ENCODE measurements around the gene TP63. TPM values are rescaled to one million over a fixed set of nuclear protein-coding genes. Genes with fewer than 3 reads are reported as not detected.
A peak's percentile ranks its signal among the peaks of the same experiment; 100 is the strongest.

The TP63 gene
- total RNA-seq, 1 donor from 2014 or later: 25.9 TPM

DNA sequence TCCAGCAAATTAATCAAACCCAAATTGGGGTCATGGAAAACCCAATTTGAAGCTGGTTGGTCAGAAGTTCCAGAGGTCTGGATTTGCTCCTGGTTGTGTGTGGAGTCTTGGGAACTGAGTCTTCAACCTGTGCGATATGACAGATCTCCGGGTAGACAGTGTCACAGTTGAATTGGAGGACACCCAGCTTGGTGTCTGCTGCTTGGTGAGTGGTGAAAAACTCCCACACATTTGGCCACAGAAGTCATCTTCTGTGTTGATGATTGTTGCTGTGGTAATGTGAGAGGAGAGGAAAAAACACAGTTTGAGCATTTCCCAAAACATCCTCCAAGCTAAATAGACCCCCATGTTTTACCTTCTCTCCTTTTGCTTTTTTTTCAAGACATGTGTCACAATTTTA is 218.1 kb downstream of the TP63 start:
- TF ChIP-seq, protein P1, sequence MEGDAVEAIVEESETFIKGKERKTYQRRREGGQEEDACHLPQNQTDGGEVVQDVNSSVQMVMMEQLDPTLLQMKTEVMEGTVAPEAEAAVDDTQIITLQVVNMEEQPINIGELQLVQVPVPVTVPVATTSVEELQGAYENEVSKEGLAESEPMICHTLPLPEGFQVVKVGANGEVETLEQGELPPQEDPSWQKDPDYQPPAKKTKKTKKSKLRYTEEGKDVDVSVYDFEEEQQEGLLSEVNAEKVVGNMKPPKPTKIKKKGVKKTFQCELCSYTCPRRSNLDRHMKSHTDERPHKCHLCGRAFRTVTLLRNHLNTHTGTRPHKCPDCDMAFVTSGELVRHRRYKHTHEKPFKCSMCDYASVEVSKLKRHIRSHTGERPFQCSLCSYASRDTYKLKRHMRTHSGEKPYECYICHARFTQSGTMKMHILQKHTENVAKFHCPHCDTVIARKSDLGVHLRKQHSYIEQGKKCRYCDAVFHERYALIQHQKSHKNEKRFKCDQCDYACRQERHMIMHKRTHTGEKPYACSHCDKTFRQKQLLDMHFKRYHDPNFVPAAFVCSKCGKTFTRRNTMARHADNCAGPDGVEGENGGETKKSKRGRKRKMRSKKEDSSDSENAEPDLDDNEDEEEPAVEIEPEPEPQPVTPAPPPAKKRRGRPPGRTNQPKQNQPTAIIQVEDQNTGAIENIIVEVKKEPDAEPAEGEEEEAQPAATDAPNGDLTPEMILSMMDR (IDR thresholded peaks at IDR 0.05; ENCODE audit: unreplicated experiment): no peak
- no peak overlapping the region for H3K4me3 Mint-ChIP-seq
- H3K36me3 Mint-ChIP-seq: peaks cover 9% of the 10 kb centered on the region
- H3K9me3 Mint-ChIP-seq: peaks cover 10% of the 10 kb centered on the region
- H3K27me3 Mint-ChIP-seq (ENCODE audit: low read depth): no peaks in the 10 kb centered on the region
- H3K27ac Mint-ChIP-seq: no peak overlapping the region
- H3K4me1 Mint-ChIP-seq: peaks cover 15% of the 10 kb centered on the region
- DNase-seq (ENCODE audit: low spot score in 2 of 2, unreplicated experiment in 2 of 2): no peak

DNA sequence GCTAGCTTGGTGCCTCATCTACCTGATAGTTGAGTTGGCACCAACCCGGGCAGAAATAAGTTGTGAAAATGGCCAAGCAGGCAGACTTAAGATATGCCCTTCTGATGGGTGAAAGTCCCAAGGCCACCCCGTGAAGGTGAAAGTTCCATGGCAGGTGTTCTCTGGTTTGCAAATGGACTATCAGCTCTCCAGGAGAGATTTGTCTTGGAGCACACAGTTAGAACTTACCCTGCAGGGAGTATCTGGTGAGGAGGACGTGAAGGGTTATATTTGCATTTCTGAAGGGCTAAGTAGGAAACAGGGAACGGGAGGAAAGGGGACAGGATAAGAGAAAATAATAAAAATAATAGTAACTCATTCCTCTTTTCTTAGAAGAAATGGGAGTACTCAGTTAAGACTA is 220.5 kb downstream of the TP63 start:
- Mint-ChIP-seq H3K27ac (no peak overlapping the region), H3K36me3 (peaks cover 9% of the 10 kb centered on the region), H3K27me3 (ENCODE audit: low read depth) (no peaks in the 10 kb centered on the region), H3K4me3 (no peak overlapping the region), H3K4me1 (peaks cover 14% of the 10 kb centered on the region), H3K9me3 (peaks cover 10% of the 10 kb centered on the region)
- no peak for DNase-seq (ENCODE audit: low spot score in 2 of 2, unreplicated experiment in 2 of 2)
- TF ChIP-seq, protein P1 (IDR thresholded peaks at IDR 0.05; ENCODE audit: unreplicated experiment): no peak

DNA sequence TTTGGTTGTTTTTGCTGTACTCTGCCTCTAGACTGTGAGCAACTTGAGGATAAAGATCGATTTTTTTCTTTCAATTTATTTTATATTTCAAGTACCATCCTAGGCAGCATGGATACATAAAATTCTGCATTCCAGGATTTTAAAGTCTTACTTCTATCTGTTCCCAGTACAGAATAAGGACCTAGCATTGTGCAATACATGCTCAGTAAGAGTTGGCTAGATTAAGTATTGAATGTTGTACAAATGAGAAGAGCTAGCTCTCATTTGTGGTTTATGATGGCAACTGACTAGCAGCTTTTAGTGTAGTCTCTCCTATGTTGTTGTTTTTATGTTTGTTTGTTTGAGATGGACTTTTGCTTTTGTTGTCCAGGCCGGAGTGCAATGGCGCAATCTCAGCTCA is 222.7 kb downstream of the TP63 start:
- peaks cover 11% of the 10 kb centered on the region for H3K4me1 Mint-ChIP-seq
- H3K4me3 Mint-ChIP-seq: no peak overlapping the region
- H3K27ac Mint-ChIP-seq: no peak overlapping the region
- no peak for DNase-seq (ENCODE audit: low spot score in 2 of 2, unreplicated experiment in 2 of 2)
- no peaks in the 10 kb centered on the region for H3K27me3 Mint-ChIP-seq (ENCODE audit: low read depth)
- peaks cover 25% of the 10 kb centered on the region for H3K9me3 Mint-ChIP-seq
- H3K36me3 Mint-ChIP-seq: peaks cover 19% of the 10 kb centered on the region
- TF ChIP-seq, protein P1 (IDR thresholded peaks at IDR 0.05; ENCODE audit: unreplicated experiment): no peak

DNA sequence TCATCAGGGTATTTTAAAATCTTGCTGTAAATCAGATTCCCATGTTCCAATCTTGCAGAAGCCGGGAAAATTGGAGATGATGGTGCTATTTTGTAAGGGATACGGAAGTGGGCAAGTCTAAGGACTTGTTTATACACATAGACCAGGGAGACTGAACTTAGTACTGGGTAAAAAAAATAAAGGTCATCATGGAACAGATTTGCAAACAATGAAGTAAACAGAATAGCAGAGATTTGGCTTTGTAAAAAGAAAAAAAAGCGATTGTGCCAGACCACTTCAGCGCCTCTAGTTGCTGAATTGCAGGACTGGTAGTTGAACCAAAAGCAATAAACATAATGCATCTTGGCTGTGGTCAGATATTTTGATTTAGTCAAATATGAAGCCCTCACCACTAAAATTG is 229.1 kb downstream of the TP63 start:
- Mint-ChIP-seq H3K27ac (no peak overlapping the region), H3K9me3 (peaks cover 24% of the 10 kb centered on the region), H3K27me3 (ENCODE audit: low read depth) (no peaks in the 10 kb centered on the region), H3K4me3 (no peak overlapping the region), H3K36me3 (peaks cover 10% of the 10 kb centered on the region), H3K4me1 (peaks cover 16% of the 10 kb centered on the region)
- TF ChIP-seq, protein P1 (IDR thresholded peaks at IDR 0.05; ENCODE audit: unreplicated experiment): no peak
- no peak for DNase-seq (ENCODE audit: low spot score in 2 of 2, unreplicated experiment in 2 of 2)

DNA sequence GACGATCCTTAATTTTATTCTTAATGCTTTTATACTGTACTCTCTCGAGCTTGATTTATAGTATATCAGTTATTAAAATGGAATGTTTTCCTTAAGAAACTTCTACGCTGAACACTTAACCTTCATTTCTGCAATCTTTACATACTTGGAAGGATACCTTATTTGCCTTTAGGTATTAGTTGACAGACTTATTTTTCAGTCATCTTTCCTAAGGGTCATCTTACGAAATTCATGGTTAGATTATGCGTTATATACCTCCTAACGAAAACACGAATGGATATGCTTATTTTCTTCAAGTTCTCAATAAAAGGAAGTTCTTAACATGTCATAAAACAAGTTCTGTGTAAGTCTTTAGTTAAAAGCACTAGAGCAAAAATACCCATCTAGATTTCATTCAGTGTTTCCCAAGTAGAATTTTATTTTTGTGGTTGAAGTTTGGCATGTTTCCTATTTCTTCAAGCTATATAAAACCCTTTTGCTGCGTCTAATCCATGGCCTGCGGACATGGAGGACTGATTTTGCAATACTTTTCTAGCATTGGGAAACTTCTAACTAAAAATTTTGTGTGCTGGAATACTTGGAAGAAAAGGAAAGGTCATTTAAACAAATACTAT is 231.3 kb downstream of the TP63 start:
- H3K9me3 Mint-ChIP-seq: peaks cover 17% of the 10 kb centered on the region
- H3K27ac Mint-ChIP-seq: peak overlapping the region; percentile 62
- H3K36me3 Mint-ChIP-seq: peaks cover 7% of the 10 kb centered on the region
- no peaks in the 10 kb centered on the region for H3K27me3 Mint-ChIP-seq (ENCODE audit: low read depth)
- TF ChIP-seq, protein P1 (IDR thresholded peaks at IDR 0.05; ENCODE audit: unreplicated experiment): no peak
- no peak for DNase-seq (ENCODE audit: low spot score in 2 of 2, unreplicated experiment in 2 of 2)
- H3K4me1 Mint-ChIP-seq: peaks cover 8% of the 10 kb centered on the region
- no peak overlapping the region for H3K4me3 Mint-ChIP-seq

DNA sequence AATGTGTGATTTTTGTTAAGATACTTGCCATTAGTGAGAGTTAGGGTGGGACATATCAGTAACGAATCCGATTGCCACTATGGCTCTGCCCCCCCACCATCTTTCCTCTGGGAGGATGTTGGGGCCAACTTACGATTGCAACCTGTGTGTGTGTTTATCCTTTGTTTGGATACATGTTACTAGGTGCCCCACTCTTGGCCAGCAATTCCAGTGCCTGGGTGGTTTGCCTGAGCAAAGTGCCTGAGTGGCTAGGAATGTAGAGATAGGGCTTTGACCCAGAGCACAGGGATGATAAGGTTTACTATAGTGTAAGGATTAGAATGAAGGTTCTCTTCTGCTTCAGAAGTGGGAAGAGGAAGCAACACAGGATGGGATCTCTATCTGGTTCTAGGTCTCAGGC is 231.8 kb downstream of the TP63 start:
- no peaks in the 10 kb centered on the region for H3K27me3 Mint-ChIP-seq (ENCODE audit: low read depth)
- no peak overlapping the region for H3K4me3 Mint-ChIP-seq
- TF ChIP-seq, protein P1 (IDR thresholded peaks at IDR 0.05; ENCODE audit: unreplicated experiment): no peak
- H3K27ac Mint-ChIP-seq: no peak overlapping the region
- peaks cover 8% of the 10 kb centered on the region for H3K4me1 Mint-ChIP-seq
- H3K36me3 Mint-ChIP-seq: peaks cover 11% of the 10 kb centered on the region
- no peak for DNase-seq (ENCODE audit: low spot score in 2 of 2, unreplicated experiment in 2 of 2)
- peaks cover 14% of the 10 kb centered on the region for H3K9me3 Mint-ChIP-seq

All from mesothelial cell of epicardium (in vitro differentiated cells).